NCI-H2227 (cell line): Measurements from ENCODE around the gene UCHL5.

ENCODE experiments used
- DNase-seq: peaks from one replicate; lab custom pipeline; 2025; ENCODE audit not compliant: unreplicated experiment; lab: John Stamatoyannopoulos, UW

Gene UCHL5

GRCh38 chr1:193059282-193060114 lies at the start of gene UCHL5, which contains the start of gene RO60:
UCHL5 (minus strand) TSS chr1:193059360; CDS start chr1:193059260, 100 bp downstream.
RO60 (plus strand) TSS chr1:193059612; CDS start chr1:193069055, 9,443 bp downstream.
- peak; percentile 99 for DNase-seq

GRCh38 chr1:193108471-193108870 lies 49.3 kb upstream of the UCHL5 start:
- DNase-seq = no peak

GRCh38 chr1:193105821-193106177 lies 46.6 kb upstream of the UCHL5 start:
- peak; percentile 50 for DNase-seq

- peak; percentile 89 for DNase-seq
These were observed 46.0 kb upstream of the UCHL5 start, which contains the start of gene GLRX2 for GRCh38 chr1:193104907-193105820. GLRX2 (minus strand) TSS chr1:193105414; CDS start chr1:193105382, 32 bp downstream.

DNA sequence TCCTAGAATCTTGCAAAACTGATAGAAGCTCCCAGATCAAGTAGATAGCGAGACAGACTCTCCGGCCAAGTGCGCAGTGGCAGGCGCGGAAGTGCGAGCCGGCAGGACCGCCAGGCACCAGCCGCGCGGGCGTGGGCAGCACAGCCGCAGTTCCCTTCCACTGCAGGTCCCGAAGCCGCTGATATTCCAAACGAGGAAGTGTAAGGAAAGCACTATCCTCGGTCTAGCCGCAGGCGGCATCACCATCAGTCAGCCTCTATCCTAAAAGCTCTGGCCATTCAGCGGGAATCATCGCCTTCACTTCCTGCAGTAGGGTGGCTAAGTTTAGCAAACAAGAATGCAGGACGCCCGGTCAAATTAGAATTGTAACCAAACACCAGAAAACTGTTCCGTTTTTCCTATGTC lies 45.3 kb upstream of the UCHL5 start:
- peak; percentile 44 for DNase-seq

DNA sequence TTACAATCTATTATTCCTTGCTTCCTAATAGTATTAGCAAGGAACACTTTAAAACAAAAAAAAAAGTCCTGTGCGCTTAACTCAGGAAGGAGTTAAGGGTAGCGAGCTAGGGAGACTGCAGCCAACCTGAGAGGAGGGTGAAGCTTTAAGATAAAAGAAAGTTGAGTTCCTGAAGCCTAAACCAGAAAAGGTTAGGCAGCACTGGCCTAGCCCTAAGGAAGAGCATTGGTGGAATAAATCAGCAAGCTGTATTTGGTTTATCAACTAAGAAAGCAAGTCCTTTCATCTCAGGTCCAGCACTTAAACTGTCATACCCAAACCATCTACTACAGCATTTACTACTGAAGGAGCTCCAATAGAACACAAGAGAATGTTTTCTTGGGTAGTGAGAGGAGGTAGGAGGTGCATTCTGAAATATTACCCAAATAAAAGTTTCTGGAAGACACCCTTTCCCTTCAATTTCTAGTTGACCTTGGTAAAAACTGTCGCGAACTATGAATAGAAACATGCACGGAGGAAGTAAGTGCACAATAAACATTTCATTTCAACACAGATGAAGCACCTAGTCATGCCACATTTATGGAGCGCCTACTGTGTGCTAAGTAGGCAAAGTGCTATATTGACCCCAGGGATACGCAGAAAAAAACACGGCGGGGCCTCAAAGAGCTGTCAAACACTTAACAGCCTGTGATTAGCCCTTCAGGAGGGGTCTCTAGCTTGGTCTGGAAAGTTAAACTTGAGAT lies 44.8 kb upstream of the UCHL5 start:
- DNase-seq = no peak

DNA sequence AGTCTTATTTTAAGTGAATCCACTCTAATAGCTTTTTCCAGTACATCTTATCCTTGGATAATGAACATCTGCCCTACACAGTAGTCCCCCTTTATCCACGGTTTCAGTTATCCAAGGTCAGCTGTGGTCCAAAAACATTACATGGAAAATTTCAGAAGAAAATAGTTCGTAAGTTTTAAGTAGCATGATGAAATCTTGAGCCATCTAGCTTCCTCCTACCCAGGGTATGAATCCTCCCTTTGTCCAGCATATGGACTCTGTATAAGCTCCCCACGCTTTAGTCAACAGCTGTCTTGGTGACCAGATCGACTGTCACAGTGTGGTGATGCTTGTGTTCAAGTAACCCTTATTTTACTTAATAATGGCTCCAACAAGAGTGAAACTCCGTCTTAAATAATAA lies 43.5 kb upstream of the UCHL5 start:
- DNase-seq = no peak

DNA sequence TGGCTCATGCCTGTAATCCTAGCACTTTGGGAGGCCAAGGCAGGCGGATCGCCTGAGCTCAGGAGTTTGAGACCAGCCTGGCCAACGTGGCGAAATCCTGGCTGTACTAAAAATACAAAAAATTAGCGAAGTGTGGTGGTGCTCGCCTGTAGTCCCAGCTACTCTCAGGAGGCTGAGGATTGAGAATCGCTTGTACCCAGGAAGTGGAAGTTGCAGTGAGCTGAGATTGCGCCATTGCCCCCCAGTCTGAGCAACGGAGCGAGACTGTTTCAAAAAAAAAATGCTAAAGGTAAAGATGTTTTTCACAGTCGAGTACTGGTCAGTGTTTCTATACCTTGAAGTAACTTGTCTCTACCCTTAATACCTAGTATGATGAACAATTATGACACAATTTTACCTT lies 35.0 kb upstream of the UCHL5 start:
- no peak for DNase-seq

- DNase-seq = no peak
These were observed 31.7 kb upstream of the UCHL5 start for GRCh38 chr1:193090865-193091264.

- DNase-seq = no peak
These were observed 28.7 kb upstream of the UCHL5 start for GRCh38 chr1:193087893-193088292.

- DNase-seq = no peak
These were observed 27.2 kb upstream of the UCHL5 start for GRCh38 chr1:193086342-193086741.

GRCh38 chr1:193085263-193085662 lies 26.1 kb upstream of the UCHL5 start:
- DNase-seq = no peak

GRCh38 chr1:193083365-193084088 lies 24.4 kb upstream of the UCHL5 start:
- no peak for DNase-seq

DNA sequence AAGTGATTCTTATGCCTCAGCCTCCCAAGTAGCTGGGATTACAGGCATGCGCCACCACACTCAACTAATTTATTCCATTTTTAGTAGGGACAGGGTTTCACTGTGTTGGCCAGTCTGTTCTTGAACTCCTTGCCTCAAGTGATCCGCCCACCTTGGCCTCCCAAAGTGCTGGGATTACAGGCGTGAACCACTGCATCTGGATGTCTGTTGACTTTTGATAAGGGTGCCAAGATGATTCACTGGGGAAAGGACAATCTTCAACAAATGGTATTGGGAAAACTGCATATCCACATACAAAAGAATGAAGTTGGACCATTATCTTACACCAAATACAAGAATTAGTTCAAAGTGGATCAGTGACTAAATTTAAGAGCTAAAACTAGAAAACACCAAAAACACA lies 20.0 kb upstream of the UCHL5 start:
- DNase-seq = no peak

DNA sequence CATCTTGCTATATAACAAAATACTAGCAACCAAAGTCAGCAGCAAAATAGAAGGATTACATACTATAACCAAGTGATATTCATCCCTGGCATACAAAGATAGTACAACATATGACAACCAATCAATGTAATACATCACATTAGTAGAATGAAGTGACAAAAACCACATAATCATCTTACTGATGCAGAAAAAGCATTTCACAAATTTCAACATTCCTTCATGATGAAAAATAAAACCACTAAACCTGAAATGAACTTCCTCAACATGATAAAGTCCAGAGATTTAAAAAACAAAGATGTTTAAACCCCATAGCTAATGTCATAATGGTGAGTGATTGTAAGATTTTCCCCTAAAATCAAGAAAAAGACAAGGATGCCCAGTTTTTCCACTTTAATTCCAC lies 18.8 kb upstream of the UCHL5 start:
- DNase-seq = no peak

DNA sequence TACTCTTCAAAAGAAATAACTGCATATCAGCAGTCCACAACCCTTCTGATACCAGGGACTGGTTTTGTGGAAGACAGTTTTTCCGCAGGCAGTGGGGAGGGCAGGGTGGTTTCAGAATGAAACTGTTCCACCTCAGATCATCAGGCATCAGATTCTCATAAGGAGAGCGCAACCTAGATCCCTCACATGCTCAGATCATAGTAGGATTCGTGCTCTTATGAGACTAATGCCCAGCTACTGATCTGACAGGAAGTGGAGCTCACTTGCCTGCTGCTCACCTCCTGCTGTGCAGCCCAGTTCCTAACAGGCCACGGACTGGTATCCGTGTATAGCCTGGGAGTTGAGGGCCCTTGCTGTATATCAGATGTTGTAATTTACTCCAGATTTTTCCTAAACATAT lies 11.8 kb upstream of the UCHL5 start:
- no peak for DNase-seq

DNA sequence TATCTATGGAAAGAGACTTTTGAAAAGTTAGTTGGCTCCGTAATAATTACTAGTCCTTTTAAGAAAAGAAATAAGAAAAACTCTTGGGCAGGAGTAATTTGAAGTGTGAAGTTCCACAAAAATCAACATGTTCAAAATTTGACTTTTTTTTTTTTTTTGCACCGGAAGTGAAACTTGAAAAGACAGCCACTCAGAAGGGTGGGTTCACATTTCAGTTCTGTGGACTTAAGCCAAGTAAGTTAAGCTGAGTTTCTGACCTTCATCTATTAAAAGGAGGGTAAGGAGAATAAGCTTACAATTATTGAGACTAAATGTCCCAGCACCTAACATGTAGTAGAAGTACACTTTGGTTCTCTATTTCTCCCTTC lies 11.2 kb upstream of the UCHL5 start:
- no peak for DNase-seq

DNA sequence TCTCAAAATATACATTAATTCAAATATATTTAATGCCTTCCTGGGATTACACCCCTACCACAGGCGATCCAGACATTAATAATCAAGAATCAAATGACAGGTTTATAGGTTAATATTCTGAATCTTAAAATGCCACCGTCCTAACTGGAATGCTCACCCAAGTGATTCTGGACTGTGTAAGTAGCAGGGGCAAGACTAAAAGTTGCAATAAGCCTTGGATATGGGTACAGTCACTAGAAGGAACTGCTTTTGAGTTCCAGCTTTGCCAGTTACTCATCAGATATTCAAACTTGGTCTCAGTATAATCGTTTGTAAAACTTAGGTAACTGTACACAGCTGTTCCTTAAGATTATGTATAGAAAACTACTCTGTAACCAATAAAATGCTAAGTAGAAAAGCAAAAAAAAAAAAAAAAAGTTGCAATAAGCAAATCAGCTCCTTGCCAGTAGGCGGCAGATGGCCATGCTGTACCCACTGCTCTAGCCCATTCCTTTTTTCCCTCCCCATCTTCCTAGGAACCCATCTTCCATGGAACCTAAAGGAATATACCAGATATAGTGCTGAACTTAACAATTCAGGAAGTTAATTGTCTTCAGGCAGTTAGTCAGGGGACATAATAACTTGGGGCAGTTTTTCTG lies 10.7 kb upstream of the UCHL5 start:
- DNase-seq = peak; percentile 6

DNA sequence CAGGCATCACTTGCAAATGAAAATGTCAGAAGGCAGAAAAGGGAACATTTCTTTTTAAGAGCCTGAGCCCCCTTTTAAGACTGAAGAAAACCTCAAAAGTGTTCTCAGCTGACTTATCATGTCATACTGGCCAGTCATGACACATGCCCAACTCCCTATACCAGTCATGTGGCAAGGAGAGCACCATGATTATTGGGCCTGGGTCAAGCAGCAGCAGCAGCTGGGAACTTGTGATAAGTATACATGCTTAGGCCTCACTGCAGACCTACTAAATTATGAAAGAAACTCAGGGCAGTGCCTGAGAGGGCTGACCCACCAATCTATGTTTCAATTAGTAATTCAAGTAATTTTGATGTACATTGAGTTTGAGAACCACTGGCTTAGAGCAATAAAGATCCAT lies 8.9 kb upstream of the UCHL5 start:
- no peak for DNase-seq

DNA sequence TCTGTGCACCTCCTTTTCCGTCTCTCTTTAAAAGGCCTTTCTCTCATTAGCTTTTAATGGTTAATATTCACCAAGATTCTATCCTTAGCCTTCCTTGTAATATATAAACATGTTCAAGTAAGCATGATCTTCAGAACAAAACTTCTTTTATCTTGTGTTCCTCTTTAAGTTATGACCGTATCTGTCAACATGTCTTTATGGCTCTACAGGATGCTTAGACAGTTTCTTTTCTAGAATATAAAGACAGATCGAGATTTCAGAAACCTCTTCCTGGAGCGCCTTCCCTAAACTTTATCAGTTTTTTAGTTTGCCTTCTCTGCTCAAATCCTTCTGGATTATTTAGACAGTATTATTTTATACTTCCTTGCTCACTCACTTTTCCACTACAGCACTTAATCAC lies 7.4 kb upstream of the UCHL5 start:
- DNase-seq = no peak
